ENCODE results near the gene C10orf143.

Gene C10orf143

DNA sequence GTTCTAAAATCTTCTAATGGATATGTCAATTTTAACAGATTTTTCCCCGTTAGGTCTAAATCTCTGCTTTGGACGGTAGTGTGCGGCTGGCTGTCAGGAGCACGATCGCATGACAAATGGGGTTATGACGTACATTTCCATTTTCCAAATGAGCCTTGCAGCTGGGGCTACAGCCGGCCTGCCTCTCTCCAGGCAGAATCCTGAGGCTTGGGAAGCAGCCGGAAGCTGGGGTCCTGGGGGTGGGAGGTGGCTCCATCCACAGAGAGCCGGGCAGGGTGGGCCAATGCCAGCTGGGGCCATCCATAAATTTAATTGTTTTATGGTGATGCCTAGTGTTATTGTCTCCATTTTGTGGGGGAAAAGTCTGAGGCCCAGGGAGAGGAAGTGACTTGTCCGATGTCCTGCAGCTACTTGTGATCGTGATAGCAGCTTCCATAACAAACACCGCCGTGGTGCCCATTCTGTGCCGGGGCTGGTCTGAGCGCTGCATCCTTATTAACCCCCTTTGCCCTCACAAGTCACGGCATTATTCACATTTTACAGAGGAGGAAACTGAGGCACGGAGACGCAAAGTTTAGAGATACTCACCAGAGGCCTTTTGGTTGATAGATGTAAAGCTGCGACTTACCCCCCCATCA lies 93.5 kb downstream of the C10orf143 start:
- Histone ChIP-seq H3K27me3 (ENCODE audit: control insufficient read depth in 3 of 3, insufficient read depth in 3 of 3, low read depth in 1 of 3, low read length in 3 of 3) (no peaks in the 10 kb centered on the region), H2BK15ac (ENCODE audit: low read length) (no peak overlapping the region), H3K4me2 (ENCODE audit: insufficient read depth, low read length, poor library complexity, severe bottlenecking) (no peak overlapping the region), H3K9ac (ENCODE audit: low read depth, low read length, poor library complexity) (no peak overlapping the region), H2BK120ac (ENCODE audit: low read depth, low read length) (no peak overlapping the region), H3K4ac (ENCODE audit: low read length) (no peak overlapping the region), H3K27ac (replicated peaks; ENCODE audit: low read length) (no peak overlapping the region), H3K4me3 (ENCODE audit: low read length in 2 of 2) (no peak overlapping the region), H2AFZ (ENCODE audit: low read length) (no peak overlapping the region), H3K9me3 (replicated peaks in 1 of 2; ENCODE audit: control insufficient read depth in 2 of 2, insufficient read depth in 1 of 2, low read depth in 1 of 2, low read length in 2 of 2) (no peaks in the 10 kb centered on the region), H2BK5ac (ENCODE audit: low read length) (no peak overlapping the region), H4K8ac (ENCODE audit: low read depth, low read length) (no peak overlapping the region), H3K14ac (ENCODE audit: low read length) (no peak overlapping the region), H3K36me3 (replicated peaks in 1 of 2; ENCODE audit: control insufficient read depth in 2 of 2, insufficient read depth in 2 of 2, low read length in 2 of 2) (no peaks in the 10 kb centered on the region), H4K91ac (ENCODE audit: low read depth, low read length, poor library complexity) (no peak overlapping the region), H3K79me1 (ENCODE audit: low read depth, low read length) (no peaks in the 10 kb centered on the region), H3K4me1 (ENCODE audit: control insufficient read depth in 2 of 2, insufficient read depth in 1 of 2, low read depth in 1 of 2, low read length in 2 of 2) (peaks cover 0 to 2% of the 10 kb centered on the region in 2 donors), H2BK12ac (ENCODE audit: low read length) (no peak overlapping the region), H3K23ac (ENCODE audit: low read depth, low read length, poor library complexity) (no peak overlapping the region), H3K18ac (ENCODE audit: low read length) (no peak overlapping the region), H2AK5ac (ENCODE audit: low read depth, low read length) (no peak overlapping the region)
- WGBS, 2 donors (ENCODE audit: extremely low coverage in 2 of 2, insufficient read length in 2 of 2, insufficient replicate concordance in 1 of 2) = no CpG with 5 or more reads among the region's 19 CpGs
- no peak for DNase-seq (ENCODE audit: low spot score)

- no peak overlapping the region for H2BK12ac ChIP-seq (ENCODE audit: low read length)
- no peak overlapping the region for H3K9ac ChIP-seq (ENCODE audit: low read depth, low read length, poor library complexity)
- H3K4me1 ChIP-seq (ENCODE audit: control insufficient read depth in 2 of 2, insufficient read depth in 1 of 2, low read depth in 1 of 2, low read length in 2 of 2) = peaks cover 0 to 3% of the 10 kb centered on the region in 2 donors
- no peaks in the 10 kb centered on the region for H3K79me1 ChIP-seq (ENCODE audit: low read depth, low read length)
- no peak overlapping the region for H4K8ac ChIP-seq (ENCODE audit: low read depth, low read length)
- no peak overlapping the region for H2BK15ac ChIP-seq (ENCODE audit: low read length)
- no peak overlapping the region for H3K4me2 ChIP-seq (ENCODE audit: insufficient read depth, low read length, poor library complexity, severe bottlenecking)
- no peaks in the 10 kb centered on the region for H3K27me3 ChIP-seq (ENCODE audit: control insufficient read depth in 3 of 3, insufficient read depth in 3 of 3, low read depth in 1 of 3, low read length in 3 of 3)
- no peak overlapping the region for H2BK5ac ChIP-seq (ENCODE audit: low read length)
- H3K9me3 ChIP-seq (replicated peaks in 1 of 2; ENCODE audit: control insufficient read depth in 2 of 2, insufficient read depth in 1 of 2, low read depth in 1 of 2, low read length in 2 of 2) = no peaks in the 10 kb centered on the region
- no peak overlapping the region for H3K23ac ChIP-seq (ENCODE audit: low read depth, low read length, poor library complexity)
- H2AFZ ChIP-seq (ENCODE audit: low read length) = no peak overlapping the region
- no peaks in the 10 kb centered on the region for H3K36me3 ChIP-seq (replicated peaks in 1 of 2; ENCODE audit: control insufficient read depth in 2 of 2, insufficient read depth in 2 of 2, low read length in 2 of 2)
- H3K18ac ChIP-seq (ENCODE audit: low read length) = no peak overlapping the region
- no peak overlapping the region for H2AK5ac ChIP-seq (ENCODE audit: low read depth, low read length)
- H4K91ac ChIP-seq (ENCODE audit: low read depth, low read length, poor library complexity) = no peak overlapping the region
- no CpG with 5 or more reads among the region's 3 CpGs for WGBS, 2 donors (ENCODE audit: extremely low coverage in 2 of 2, insufficient read length in 2 of 2, insufficient replicate concordance in 1 of 2)
- H2BK120ac ChIP-seq (ENCODE audit: low read depth, low read length) = no peak overlapping the region
- H3K4me3 ChIP-seq (ENCODE audit: low read length in 2 of 2) = no peak overlapping the region
- no peak overlapping the region for H3K27ac ChIP-seq (replicated peaks; ENCODE audit: low read length)
- no peak for DNase-seq (ENCODE audit: low spot score)
- no peak overlapping the region for H3K4ac ChIP-seq (ENCODE audit: low read length)
- H3K14ac ChIP-seq (ENCODE audit: low read length) = no peak overlapping the region
These were observed 94.5 kb downstream of the C10orf143 start for GRCh38 chr10:130016095-130016494.

GRCh38 chr10:130015075-130015695 lies 95.4 kb downstream of the C10orf143 start:
- no CpG with 5 or more reads among the region's 22 CpGs for WGBS, 2 donors (ENCODE audit: extremely low coverage in 2 of 2, insufficient read length in 2 of 2, insufficient replicate concordance in 1 of 2)
- H2BK5ac ChIP-seq (ENCODE audit: low read length) = no peak overlapping the region

DNA sequence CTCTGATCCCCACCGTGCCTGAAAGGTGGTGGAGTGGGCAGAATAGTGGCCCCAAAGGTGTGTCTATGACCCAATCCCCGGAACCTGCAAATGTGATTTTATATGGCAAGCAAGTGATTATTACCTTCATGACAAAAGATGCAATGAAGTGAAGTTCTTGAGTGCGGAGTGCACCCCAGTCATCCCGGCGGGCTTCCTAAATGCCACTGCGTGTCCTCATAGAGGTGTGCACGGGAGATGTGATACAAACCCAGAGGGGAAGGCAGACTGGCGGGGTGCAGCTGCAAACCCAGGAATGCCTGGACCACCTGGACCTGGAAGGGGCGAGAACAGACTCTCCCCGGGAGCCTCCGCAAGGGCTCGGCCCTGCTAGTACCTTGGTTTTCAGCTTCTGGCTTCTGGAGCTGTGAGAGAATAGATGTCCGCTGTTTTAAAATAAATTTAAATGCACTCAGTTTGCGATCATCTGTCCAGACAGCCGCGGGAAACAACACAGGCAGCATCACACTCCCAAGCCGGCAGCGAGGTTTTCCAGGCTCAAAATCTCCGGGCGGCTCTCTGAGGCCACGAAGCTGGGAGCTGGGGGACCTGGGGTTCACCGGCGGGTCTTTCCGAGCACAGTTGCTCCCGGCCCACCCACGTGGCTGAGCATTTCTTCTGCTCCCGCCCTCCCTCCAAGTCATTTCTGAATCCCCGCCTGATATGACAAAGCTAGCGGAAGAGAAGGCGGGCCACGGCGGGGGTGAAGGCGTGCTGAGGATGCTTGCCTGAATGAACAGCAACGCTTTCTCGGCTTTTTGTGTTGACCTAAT lies 96.2 kb downstream of the C10orf143 start:
- H2AFZ ChIP-seq (ENCODE audit: low read length) = peak overlapping the region; percentile 72
- peak overlapping the region; percentile 53 for H3K18ac ChIP-seq (ENCODE audit: low read length)
- H3K4me3 ChIP-seq (ENCODE audit: low read length in 2 of 2) = no peak overlapping the region
- no peak overlapping the region for H3K23ac ChIP-seq (ENCODE audit: low read depth, low read length, poor library complexity)
- no peak overlapping the region for H2AK5ac ChIP-seq (ENCODE audit: low read depth, low read length)
- H2BK15ac ChIP-seq (ENCODE audit: low read length) = no peak overlapping the region
- no CpG with 5 or more reads among the region's 35 CpGs for WGBS, 2 donors (ENCODE audit: extremely low coverage in 2 of 2, insufficient read length in 2 of 2, insufficient replicate concordance in 1 of 2)
- no peaks in the 10 kb centered on the region for H3K27me3 ChIP-seq (ENCODE audit: control insufficient read depth in 3 of 3, insufficient read depth in 3 of 3, low read depth in 1 of 3, low read length in 3 of 3)
- H4K91ac ChIP-seq (ENCODE audit: low read depth, low read length, poor library complexity) = no peak overlapping the region
- peaks cover 0 to 3% of the 10 kb centered on the region in 2 donors for H3K4me1 ChIP-seq (ENCODE audit: control insufficient read depth in 2 of 2, insufficient read depth in 1 of 2, low read depth in 1 of 2, low read length in 2 of 2)
- H2BK12ac ChIP-seq (ENCODE audit: low read length) = no peak overlapping the region
- H3K79me1 ChIP-seq (ENCODE audit: low read depth, low read length) = no peaks in the 10 kb centered on the region
- no peaks in the 10 kb centered on the region for H3K9me3 ChIP-seq (replicated peaks in 1 of 2; ENCODE audit: control insufficient read depth in 2 of 2, insufficient read depth in 1 of 2, low read depth in 1 of 2, low read length in 2 of 2)
- no peak overlapping the region for H3K27ac ChIP-seq (replicated peaks; ENCODE audit: low read length)
- no peak for DNase-seq (ENCODE audit: low spot score)
- no peak overlapping the region for H3K14ac ChIP-seq (ENCODE audit: low read length)
- H3K36me3 ChIP-seq (replicated peaks in 1 of 2; ENCODE audit: control insufficient read depth in 2 of 2, insufficient read depth in 2 of 2, low read length in 2 of 2) = no peaks in the 10 kb centered on the region
- H3K4ac ChIP-seq (ENCODE audit: low read length) = no peak overlapping the region
- H3K4me2 ChIP-seq (ENCODE audit: insufficient read depth, low read length, poor library complexity, severe bottlenecking) = no peak overlapping the region
- H2BK120ac ChIP-seq (ENCODE audit: low read depth, low read length) = no peak overlapping the region
- H3K9ac ChIP-seq (ENCODE audit: low read depth, low read length, poor library complexity) = no peak overlapping the region
- H4K8ac ChIP-seq (ENCODE audit: low read depth, low read length) = no peak overlapping the region
- no peak overlapping the region for H2BK5ac ChIP-seq (ENCODE audit: low read length)

More at GRCh38 chr10:130015075-130015695, 95.4 kb downstream of the C10orf143 start:
- no peak for DNase-seq (ENCODE audit: low spot score)
- peaks cover 0 to 3% of the 10 kb centered on the region in 2 donors for H3K4me1 ChIP-seq (ENCODE audit: control insufficient read depth in 2 of 2, insufficient read depth in 1 of 2, low read depth in 1 of 2, low read length in 2 of 2)
- no peak overlapping the region for H3K23ac ChIP-seq (ENCODE audit: low read depth, low read length, poor library complexity)
- no peak overlapping the region for H2BK120ac ChIP-seq (ENCODE audit: low read depth, low read length)
- no peak overlapping the region for H2BK15ac ChIP-seq (ENCODE audit: low read length)
- no peak overlapping the region for H4K8ac ChIP-seq (ENCODE audit: low read depth, low read length)
- H2BK12ac ChIP-seq (ENCODE audit: low read length) = no peak overlapping the region
- no peak overlapping the region for H2AK5ac ChIP-seq (ENCODE audit: low read depth, low read length)
- no peaks in the 10 kb centered on the region for H3K79me1 ChIP-seq (ENCODE audit: low read depth, low read length)
- H3K4me2 ChIP-seq (ENCODE audit: insufficient read depth, low read length, poor library complexity, severe bottlenecking) = no peak overlapping the region
- no peak overlapping the region for H3K9ac ChIP-seq (ENCODE audit: low read depth, low read length, poor library complexity)
- no peaks in the 10 kb centered on the region for H3K36me3 ChIP-seq (replicated peaks in 1 of 2; ENCODE audit: control insufficient read depth in 2 of 2, insufficient read depth in 2 of 2, low read length in 2 of 2)
- no peak overlapping the region for H3K4ac ChIP-seq (ENCODE audit: low read length)
- H3K4me3 ChIP-seq (ENCODE audit: low read length in 2 of 2) = no peak overlapping the region
- H4K91ac ChIP-seq (ENCODE audit: low read depth, low read length, poor library complexity) = no peak overlapping the region
- peak overlapping the region; percentile 72 for H2AFZ ChIP-seq (ENCODE audit: low read length)
- no peak overlapping the region for H3K18ac ChIP-seq (ENCODE audit: low read length)
- no peak overlapping the region for H3K27ac ChIP-seq (replicated peaks; ENCODE audit: low read length)
- H3K9me3 ChIP-seq (replicated peaks in 1 of 2; ENCODE audit: control insufficient read depth in 2 of 2, insufficient read depth in 1 of 2, low read depth in 1 of 2, low read length in 2 of 2) = no peaks in the 10 kb centered on the region
- H3K14ac ChIP-seq (ENCODE audit: low read length) = no peak overlapping the region
- no peaks in the 10 kb centered on the region for H3K27me3 ChIP-seq (ENCODE audit: control insufficient read depth in 3 of 3, insufficient read depth in 3 of 3, low read depth in 1 of 3, low read length in 3 of 3)
